ENCODE data around the gene SVEP1.
"Not testable (repeated sequence)": the region's sequence is repeated elsewhere in the genome, so short reads cannot be mapped to it uniquely, and the experiment has no call there.

Gene SVEP1

DNA sequence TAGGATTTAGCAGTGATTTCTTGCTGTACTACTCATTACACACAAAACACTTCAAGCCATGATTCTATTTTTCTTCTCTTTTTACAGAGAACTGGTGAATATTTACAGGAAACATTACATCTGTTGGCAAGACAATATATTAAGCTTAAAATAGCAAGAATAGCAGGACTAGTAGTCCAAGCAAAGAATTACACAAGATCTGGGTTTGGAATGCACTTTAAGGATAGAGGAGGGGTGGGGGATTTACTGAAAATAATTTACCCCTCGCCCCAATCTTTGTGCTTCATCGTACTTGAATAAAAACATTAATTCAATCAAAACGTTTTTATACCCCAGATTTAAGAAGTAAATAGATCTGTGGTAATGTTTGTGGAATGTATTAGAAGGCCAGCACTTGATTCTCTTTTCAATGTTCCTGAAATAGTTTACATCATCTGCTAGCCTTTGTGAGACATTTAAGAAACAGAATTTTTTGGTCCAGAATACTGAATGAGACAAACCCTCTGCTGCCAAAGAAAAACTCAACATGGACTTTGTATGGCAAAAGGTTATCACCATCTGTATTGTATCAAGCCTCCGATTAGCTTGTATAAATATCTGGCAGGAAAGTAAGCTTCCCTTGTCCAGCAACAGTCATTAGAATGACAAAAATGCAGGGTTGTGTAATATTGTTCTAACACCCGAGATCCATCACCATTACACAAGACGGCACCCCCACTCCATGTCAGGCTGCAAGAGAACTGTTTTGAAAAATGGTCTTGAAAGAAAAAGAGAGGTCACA is 23.8 kb downstream of the SVEP1 start:
- Histone ChIP-seq H3K9me3 (ENCODE audit: control insufficient read depth, low read length) (no peaks in the 10 kb centered on the region), H3K27ac (ENCODE audit: insufficient read depth, low read depth, low read length, poor library complexity, severe bottlenecking) (no peak overlapping the region), H3K4me3 (ENCODE audit: insufficient read depth, low read depth, low read length) (no peak overlapping the region), H3K4me1 (ENCODE audit: control insufficient read depth, insufficient read depth, low read length) (no peaks in the 10 kb centered on the region), H3K36me3 (ENCODE audit: control insufficient read depth, insufficient read depth, low read length) (no peaks in the 10 kb centered on the region), H3K27me3 (ENCODE audit: control insufficient read depth, insufficient read depth, low read length, poor library complexity, severe bottlenecking) (no peaks in the 10 kb centered on the region)
- 87 to 89% methylated on average over 2 to 6 of the region's 6 CpGs for WGBS, 2 experiments

DNA sequence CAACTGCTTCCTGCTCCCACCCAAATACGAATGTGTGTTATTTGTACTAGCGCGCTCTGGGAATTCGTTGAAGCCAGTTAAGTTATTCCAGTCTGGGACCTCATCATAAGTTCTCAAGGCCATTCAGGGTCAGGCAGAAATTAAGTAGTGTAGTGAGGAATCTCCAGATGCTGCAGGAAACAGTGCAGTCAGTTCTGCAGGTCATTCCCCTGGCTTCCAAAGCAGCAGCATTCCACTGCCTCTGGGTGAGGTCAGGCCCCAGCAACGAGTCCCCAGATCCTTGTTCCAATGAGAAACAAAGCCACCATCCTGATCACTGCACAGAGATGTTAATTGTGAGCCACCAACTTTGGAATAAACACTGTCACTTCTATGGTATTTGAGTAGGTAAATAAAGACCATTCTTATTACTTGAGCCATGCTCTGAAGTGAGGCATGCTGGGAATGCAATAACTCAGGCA is 33.1 kb downstream of the SVEP1 start:
- H3K27me3 ChIP-seq (ENCODE audit: control insufficient read depth, insufficient read depth, low read length, poor library complexity, severe bottlenecking), result no peaks in the 10 kb centered on the region
- no peak overlapping the region for H3K4me3 ChIP-seq (ENCODE audit: insufficient read depth, low read depth, low read length)
- WGBS, 2 experiments, result 92 to 93% methylated on average over 5 of the region's 5 CpGs
- H3K27ac ChIP-seq (ENCODE audit: insufficient read depth, low read depth, low read length, poor library complexity, severe bottlenecking), result no peak overlapping the region
- no peaks in the 10 kb centered on the region for H3K36me3 ChIP-seq (ENCODE audit: control insufficient read depth, insufficient read depth, low read length)
- peaks cover 10% of the 10 kb centered on the region for H3K4me1 ChIP-seq (ENCODE audit: control insufficient read depth, insufficient read depth, low read length)
- H3K9me3 ChIP-seq (ENCODE audit: control insufficient read depth, low read length), result no peaks in the 10 kb centered on the region

DNA sequence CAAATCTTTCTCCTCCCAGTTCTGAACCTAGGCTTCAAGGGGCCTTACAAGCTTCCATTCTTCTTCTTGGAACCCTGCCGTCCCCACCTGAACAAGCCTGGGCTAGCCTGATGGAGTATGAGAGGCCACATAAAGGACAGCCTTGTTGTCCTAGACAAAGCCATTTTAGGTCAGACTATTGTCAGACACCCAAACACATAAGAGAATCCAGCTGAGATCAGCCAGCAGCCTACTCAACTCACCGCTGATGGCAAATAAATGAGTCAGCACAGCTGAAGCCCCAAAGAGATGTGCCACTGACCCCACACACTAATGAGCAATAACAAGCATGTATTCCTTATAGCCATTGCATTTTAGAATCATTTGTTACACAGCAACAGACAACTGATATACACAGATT is 33.8 kb downstream of the SVEP1 start:
- no peak overlapping the region for H3K4me3 ChIP-seq (ENCODE audit: insufficient read depth, low read depth, low read length)
- H3K4me1 ChIP-seq (ENCODE audit: control insufficient read depth, insufficient read depth, low read length), result peaks cover 10% of the 10 kb centered on the region
- no peaks in the 10 kb centered on the region for H3K36me3 ChIP-seq (ENCODE audit: control insufficient read depth, insufficient read depth, low read length)
- H3K9me3 ChIP-seq (ENCODE audit: control insufficient read depth, low read length), result no peaks in the 10 kb centered on the region
- WGBS, 2 experiments, result 55 to 69% methylated on average over 2 of the region's 2 CpGs
- no peak overlapping the region for H3K27ac ChIP-seq (ENCODE audit: insufficient read depth, low read depth, low read length, poor library complexity, severe bottlenecking)
- no peaks in the 10 kb centered on the region for H3K27me3 ChIP-seq (ENCODE audit: control insufficient read depth, insufficient read depth, low read length, poor library complexity, severe bottlenecking)

DNA sequence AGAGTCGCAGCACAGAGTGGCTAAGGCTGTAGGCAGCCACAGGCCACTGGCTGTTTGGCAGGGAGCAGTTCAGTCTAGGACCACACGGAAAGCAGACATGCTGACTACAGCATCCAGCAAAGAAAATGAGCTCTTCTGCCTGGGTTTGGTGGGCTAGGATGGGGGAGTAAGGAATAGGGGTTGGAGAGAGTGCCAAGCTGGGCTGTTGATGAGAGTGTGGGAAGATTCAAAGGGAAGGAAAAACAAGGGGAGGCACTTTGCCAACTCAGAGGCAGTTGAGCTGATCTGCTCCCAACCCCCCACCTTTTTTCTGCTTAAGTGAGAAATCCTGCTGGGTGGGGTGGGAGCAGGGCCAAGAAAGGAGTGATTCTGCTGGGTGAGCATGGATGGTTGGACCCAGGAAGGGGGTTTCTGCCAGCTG is 35.9 kb downstream of the SVEP1 start:
- Histone ChIP-seq H3K4me3 (ENCODE audit: insufficient read depth, low read depth, low read length) (no peak overlapping the region), H3K27me3 (ENCODE audit: control insufficient read depth, insufficient read depth, low read length, poor library complexity, severe bottlenecking) (no peaks in the 10 kb centered on the region), H3K27ac (ENCODE audit: insufficient read depth, low read depth, low read length, poor library complexity, severe bottlenecking) (no peak overlapping the region), H3K36me3 (ENCODE audit: control insufficient read depth, insufficient read depth, low read length) (no peaks in the 10 kb centered on the region), H3K4me1 (ENCODE audit: control insufficient read depth, insufficient read depth, low read length) (peaks cover 10% of the 10 kb centered on the region), H3K9me3 (ENCODE audit: control insufficient read depth, low read length) (no peaks in the 10 kb centered on the region)
- 67 to 72% methylated on average over 2 of the region's 2 CpGs for WGBS, 2 experiments

DNA sequence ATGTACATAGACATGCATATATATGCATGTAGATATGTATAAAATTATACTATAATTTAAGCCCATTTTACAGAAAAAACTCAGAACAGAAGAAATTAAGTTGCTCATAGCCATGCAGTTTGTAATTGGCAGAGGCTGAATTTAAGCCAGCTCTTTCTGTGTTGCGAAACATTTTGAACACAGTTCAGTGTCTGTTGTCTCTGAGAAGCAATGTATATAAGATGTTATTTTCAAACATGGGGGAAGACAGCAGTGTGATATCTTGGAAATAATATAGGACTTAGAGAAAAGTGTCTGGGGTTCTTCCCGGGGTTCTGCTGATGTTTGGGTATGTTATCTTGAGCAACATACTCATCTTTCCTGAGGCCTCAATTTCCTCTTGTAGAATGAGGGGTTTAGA is 37.6 kb downstream of the SVEP1 start:
- no peaks in the 10 kb centered on the region for H3K27me3 ChIP-seq (ENCODE audit: control insufficient read depth, insufficient read depth, low read length, poor library complexity, severe bottlenecking)
- 95 to 97% methylated on average over 2 of the region's 2 CpGs for WGBS, 2 experiments
- no peaks in the 10 kb centered on the region for H3K9me3 ChIP-seq (ENCODE audit: control insufficient read depth, low read length)
- peaks cover 10% of the 10 kb centered on the region for H3K4me1 ChIP-seq (ENCODE audit: control insufficient read depth, insufficient read depth, low read length)
- no peak overlapping the region for H3K27ac ChIP-seq (ENCODE audit: insufficient read depth, low read depth, low read length, poor library complexity, severe bottlenecking)
- no peak overlapping the region for H3K4me3 ChIP-seq (ENCODE audit: insufficient read depth, low read depth, low read length)
- H3K36me3 ChIP-seq (ENCODE audit: control insufficient read depth, insufficient read depth, low read length), result no peaks in the 10 kb centered on the region

DNA sequence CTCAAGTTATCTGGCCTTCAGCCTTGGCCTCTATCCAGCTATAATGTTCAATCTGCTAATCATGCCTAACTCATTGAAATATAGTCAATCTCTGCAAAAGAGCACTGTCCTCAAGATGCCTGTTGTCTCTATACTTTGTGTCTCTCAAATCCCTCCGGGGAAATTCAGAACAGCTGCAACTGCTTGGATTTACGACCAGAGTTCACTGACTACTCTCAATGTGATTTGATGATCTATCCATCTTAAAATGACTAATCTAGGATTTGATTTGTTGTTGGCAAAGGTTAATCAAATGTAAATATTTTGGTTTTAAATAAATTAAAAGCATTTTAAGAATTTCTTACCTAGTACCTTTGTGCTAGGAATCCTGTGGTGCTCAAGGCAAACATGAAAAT is 40.9 kb downstream of the SVEP1 start:
- H3K4me1 ChIP-seq (ENCODE audit: control insufficient read depth, insufficient read depth, low read length), result peaks cover 3% of the 10 kb centered on the region
- H3K27ac ChIP-seq (ENCODE audit: insufficient read depth, low read depth, low read length, poor library complexity, severe bottlenecking), result no peak overlapping the region
- no peaks in the 10 kb centered on the region for H3K9me3 ChIP-seq (ENCODE audit: control insufficient read depth, low read length)
- H3K36me3 ChIP-seq (ENCODE audit: control insufficient read depth, insufficient read depth, low read length), result no peaks in the 10 kb centered on the region
- 56 to 80% methylated on average over 2 of the region's 2 CpGs for WGBS, 2 experiments
- no peaks in the 10 kb centered on the region for H3K27me3 ChIP-seq (ENCODE audit: control insufficient read depth, insufficient read depth, low read length, poor library complexity, severe bottlenecking)
- H3K4me3 ChIP-seq (ENCODE audit: insufficient read depth, low read depth, low read length), result no peak overlapping the region

DNA sequence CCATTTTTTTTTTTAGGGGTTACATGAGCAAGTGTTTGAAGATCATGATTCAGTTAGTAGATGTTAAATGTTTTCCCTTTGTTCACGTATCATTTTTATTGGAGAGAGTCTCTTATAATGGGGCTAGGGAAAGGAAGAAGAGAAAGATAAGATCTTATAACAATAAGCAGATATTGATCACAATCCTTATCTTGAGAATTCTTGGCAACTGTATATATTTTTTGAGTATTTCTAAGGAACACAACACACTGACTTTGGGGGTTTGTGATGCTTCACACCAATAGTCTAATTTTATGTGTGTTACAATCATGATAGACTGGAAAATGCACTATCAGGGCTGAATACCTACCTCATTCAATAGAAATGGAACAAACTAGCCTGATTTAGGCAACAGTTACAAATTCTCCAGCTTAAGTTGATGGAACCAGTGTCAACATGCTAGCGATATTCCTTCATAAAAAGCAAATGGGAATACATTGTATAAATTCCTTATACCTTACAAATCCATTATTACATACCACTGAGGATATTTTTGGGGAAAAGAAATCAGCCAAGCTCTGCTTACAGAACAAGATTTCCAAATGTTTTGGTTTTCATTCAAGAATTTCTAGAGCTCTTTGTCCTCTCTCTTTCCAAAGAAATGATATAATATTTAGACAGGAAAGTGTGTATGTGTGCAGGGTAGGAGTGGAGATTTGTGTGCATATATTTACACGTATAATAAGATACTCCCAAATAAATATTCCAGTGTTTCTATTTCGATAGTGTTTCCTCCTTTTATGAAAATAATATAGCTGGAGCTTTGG is 41.5 kb downstream of the SVEP1 start:
- 70 to 92% methylated on average over 3 to 4 of the region's 4 CpGs for WGBS, 2 experiments
- H3K9me3 ChIP-seq (ENCODE audit: control insufficient read depth, low read length), result no peaks in the 10 kb centered on the region
- H3K27me3 ChIP-seq (ENCODE audit: control insufficient read depth, insufficient read depth, low read length, poor library complexity, severe bottlenecking), result no peaks in the 10 kb centered on the region
- no peaks in the 10 kb centered on the region for H3K36me3 ChIP-seq (ENCODE audit: control insufficient read depth, insufficient read depth, low read length)
- no peak overlapping the region for H3K4me3 ChIP-seq (ENCODE audit: insufficient read depth, low read depth, low read length)
- no peak overlapping the region for H3K27ac ChIP-seq (ENCODE audit: insufficient read depth, low read depth, low read length, poor library complexity, severe bottlenecking)
- H3K4me1 ChIP-seq (ENCODE audit: control insufficient read depth, insufficient read depth, low read length), result no peaks in the 10 kb centered on the region

DNA sequence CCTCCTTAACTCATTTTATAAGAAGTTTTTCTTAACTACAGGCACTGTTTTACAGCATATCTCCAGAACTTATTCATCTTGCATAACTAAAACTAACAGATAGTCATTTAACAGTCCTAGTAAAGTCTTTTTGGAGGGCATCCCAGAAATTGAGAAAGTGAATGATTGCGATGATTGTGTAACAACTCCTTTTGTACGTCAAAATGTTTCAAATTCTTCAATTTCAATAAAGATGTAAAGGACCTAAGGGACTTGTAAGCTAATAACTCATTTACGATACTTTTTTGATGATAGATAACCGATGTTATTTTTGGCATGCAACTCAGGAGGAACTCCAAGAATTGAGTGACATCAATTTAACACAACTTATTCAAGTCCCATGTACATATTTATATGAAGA is 42.7 kb downstream of the SVEP1 start:
- 94 to 100% methylated on average over 4 of the region's 4 CpGs for WGBS, 2 experiments
- Histone ChIP-seq H3K27ac (ENCODE audit: insufficient read depth, low read depth, low read length, poor library complexity, severe bottlenecking) (no peak overlapping the region), H3K27me3 (ENCODE audit: control insufficient read depth, insufficient read depth, low read length, poor library complexity, severe bottlenecking) (no peaks in the 10 kb centered on the region), H3K4me3 (ENCODE audit: insufficient read depth, low read depth, low read length) (no peak overlapping the region), H3K36me3 (ENCODE audit: control insufficient read depth, insufficient read depth, low read length) (no peaks in the 10 kb centered on the region), H3K9me3 (ENCODE audit: control insufficient read depth, low read length) (no peaks in the 10 kb centered on the region), H3K4me1 (ENCODE audit: control insufficient read depth, insufficient read depth, low read length) (no peaks in the 10 kb centered on the region)

DNA sequence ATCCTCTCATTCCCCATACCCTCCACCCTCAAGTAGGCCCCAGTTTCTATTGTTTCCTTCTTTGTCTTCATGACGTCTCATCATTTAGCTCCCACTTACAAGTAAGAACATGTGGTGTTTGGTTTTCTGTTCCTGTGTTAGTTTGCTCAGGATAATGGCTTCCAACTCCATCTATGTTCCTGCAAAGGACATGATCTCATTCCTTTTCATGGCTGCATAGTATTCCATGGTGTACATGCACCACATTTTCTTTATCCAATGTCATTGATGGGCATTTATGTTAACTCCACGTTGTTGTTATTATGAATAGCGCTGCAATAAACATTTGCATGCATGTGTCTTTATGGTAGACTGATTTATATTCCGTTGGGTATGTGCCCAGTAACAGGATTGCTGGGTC is 45.4 kb downstream of the SVEP1 start:
- not testable (repeated sequence) for H3K36me3 ChIP-seq (ENCODE audit: control insufficient read depth, insufficient read depth, low read length); H3K27ac ChIP-seq (ENCODE audit: insufficient read depth, low read depth, low read length, poor library complexity, severe bottlenecking); H3K9me3 ChIP-seq (ENCODE audit: control insufficient read depth, low read length); H3K4me3 ChIP-seq (ENCODE audit: insufficient read depth, low read depth, low read length); H3K4me1 ChIP-seq (ENCODE audit: control insufficient read depth, insufficient read depth, low read length); H3K27me3 ChIP-seq (ENCODE audit: control insufficient read depth, insufficient read depth, low read length, poor library complexity, severe bottlenecking)
- WGBS, 2 experiments, result 91 to 93% methylated on average over 3 to 4 of the region's 4 CpGs

DNA sequence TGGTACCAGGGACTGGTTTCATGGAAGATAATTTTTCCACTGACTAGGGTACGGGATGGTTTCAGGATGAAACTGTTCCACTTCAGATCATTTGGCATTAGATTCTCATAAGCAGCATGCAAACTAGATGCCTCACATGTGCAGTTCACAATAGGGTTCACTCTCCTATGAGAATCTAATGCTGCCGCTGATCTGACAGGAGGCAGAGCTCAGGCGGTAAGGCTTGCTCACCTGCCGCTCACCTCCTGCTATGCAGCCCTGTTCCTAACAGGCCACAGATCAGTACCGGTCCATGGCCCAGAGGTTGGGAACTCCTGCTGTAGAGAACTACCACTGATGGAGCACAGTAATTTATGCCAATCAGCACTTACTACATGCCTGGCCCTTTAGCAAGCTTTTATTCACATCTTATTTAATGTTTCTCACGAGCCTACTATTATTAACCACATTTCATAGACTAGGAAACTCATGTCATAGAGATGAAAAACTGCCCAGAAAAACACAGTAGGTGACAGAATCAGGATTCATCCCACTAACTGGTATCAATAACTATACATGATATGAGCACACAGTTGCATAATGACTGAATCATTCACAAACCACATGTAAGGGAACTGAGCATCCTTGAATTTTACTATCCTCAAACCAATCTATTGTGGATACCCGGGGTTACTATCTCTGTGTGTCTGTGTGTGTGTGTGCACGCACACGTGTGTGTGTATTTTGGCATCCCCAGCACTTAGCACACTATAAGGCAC is 46.5 kb downstream of the SVEP1 start:
- H3K9me3 ChIP-seq (ENCODE audit: control insufficient read depth, low read length), result no peaks in the 10 kb centered on the region
- H3K4me3 ChIP-seq (ENCODE audit: insufficient read depth, low read depth, low read length), result no peak overlapping the region
- no peak overlapping the region for H3K27ac ChIP-seq (ENCODE audit: insufficient read depth, low read depth, low read length, poor library complexity, severe bottlenecking)
- H3K4me1 ChIP-seq (ENCODE audit: control insufficient read depth, insufficient read depth, low read length), result no peaks in the 10 kb centered on the region
- WGBS, 2 experiments, result 79 to 81% methylated on average over 6 to 8 of the region's 9 CpGs
- H3K36me3 ChIP-seq (ENCODE audit: control insufficient read depth, insufficient read depth, low read length), result no peaks in the 10 kb centered on the region
- H3K27me3 ChIP-seq (ENCODE audit: control insufficient read depth, insufficient read depth, low read length, poor library complexity, severe bottlenecking), result no peaks in the 10 kb centered on the region

Data from ectodermal cell (in vitro differentiated cells).